ENCODE measurements around the gene TRIO.
"Not testable (repeated sequence)": the region's sequence is repeated elsewhere in the genome, so short reads cannot be mapped to it uniquely, and the experiment has no call there.

The TRIO gene

GRCh38 chr5:14415024-14415697 lies 272.0 kb downstream of the TRIO start:
- peak; percentile 35 to 38 for DNase-seq (ENCODE audit: low read depth in 2 of 2)

GRCh38 chr5:14415698-14416074 lies 272.5 kb downstream of the TRIO start:
- no peak for DNase-seq (ENCODE audit: low read depth in 2 of 2)

- no peak for DNase-seq (ENCODE audit: low read depth in 2 of 2)
Measured at GRCh38 chr5:14416621-14417275, 273.6 kb downstream of the TRIO start.

GRCh38 chr5:14417276-14417730 lies 274.2 kb downstream of the TRIO start:
- DNase-seq (ENCODE audit: low read depth in 2 of 2) = no peak

DNA sequence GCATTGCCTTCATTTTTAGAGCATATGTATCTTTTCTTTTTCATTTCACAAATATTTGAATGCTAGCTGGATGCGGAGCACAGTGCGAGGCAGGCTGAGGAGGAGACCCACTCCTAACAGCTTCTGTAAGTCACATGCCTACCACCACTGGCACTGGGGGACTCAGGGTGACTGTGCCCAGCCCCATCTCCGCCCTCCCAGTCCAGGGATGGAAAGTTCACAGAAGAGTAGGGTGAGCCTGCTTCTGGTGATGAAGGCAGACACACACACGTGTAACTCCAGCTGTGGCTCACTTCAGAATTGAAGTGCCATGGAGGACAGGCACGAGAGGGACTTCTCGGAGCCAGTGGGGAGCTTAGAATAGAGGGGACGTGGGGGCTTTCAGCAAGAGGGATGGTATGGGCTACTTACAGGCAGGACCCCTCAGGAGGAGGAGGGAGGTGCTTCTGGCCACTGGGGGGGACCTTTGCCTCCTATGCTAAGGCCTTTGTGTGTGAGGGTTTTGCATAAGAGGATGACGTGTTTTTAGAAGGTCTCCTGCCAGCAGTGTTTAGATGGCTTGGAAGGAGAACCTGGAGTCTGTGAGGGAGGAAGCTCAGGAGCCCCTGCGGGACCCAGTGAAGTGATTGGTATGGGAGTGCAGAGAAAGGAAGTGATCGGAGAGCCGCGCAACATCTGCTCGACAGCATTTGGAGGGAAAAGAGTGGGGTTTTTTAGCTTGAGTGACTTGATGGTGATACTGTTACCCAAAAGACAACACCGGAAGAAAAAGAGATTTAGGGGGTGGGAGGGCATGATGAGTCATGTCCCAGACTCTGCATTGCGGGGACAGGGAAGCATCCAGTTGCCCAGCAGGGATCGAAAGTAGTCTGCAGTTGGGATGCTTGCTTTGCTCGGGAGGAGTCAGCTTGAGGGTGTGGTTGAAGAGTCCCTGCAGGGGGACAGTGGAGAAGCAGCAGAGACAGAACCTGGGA lies 274.9 kb downstream of the TRIO start:
- DNase-seq (ENCODE audit: low read depth in 2 of 2) = no peak

- no peak for DNase-seq (ENCODE audit: low read depth in 2 of 2)
Measured at GRCh38 chr5:14419686-14420085, 276.5 kb downstream of the TRIO start.

- no peak for DNase-seq (ENCODE audit: low read depth in 2 of 2)
Measured at GRCh38 chr5:14420101-14420811, 277.1 kb downstream of the TRIO start.

GRCh38 chr5:14421851-14422250 lies 278.7 kb downstream of the TRIO start:
- DNase-seq (ENCODE audit: low read depth in 2 of 2) = no peak

GRCh38 chr5:14424011-14424685 lies 281.0 kb downstream of the TRIO start:
- peak; percentile 28 to 42 for DNase-seq (ENCODE audit: low read depth in 2 of 2)

GRCh38 chr5:14425559-14425958 lies 282.4 kb downstream of the TRIO start:
- no peak for DNase-seq (ENCODE audit: low read depth in 2 of 2)

GRCh38 chr5:14426521-14426920 lies 283.4 kb downstream of the TRIO start:
- no peak for DNase-seq (ENCODE audit: low read depth in 2 of 2)

GRCh38 chr5:14428302-14429081 lies 285.4 kb downstream of the TRIO start:
- DNase-seq (ENCODE audit: low read depth in 2 of 2) = no peak

- DNase-seq (ENCODE audit: low read depth in 2 of 2) = no peak
Measured at GRCh38 chr5:14429101-14430050, 286.2 kb downstream of the TRIO start.

GRCh38 chr5:14431534-14431933 lies 288.4 kb downstream of the TRIO start:
- no peak for DNase-seq (ENCODE audit: low read depth in 2 of 2)

DNA sequence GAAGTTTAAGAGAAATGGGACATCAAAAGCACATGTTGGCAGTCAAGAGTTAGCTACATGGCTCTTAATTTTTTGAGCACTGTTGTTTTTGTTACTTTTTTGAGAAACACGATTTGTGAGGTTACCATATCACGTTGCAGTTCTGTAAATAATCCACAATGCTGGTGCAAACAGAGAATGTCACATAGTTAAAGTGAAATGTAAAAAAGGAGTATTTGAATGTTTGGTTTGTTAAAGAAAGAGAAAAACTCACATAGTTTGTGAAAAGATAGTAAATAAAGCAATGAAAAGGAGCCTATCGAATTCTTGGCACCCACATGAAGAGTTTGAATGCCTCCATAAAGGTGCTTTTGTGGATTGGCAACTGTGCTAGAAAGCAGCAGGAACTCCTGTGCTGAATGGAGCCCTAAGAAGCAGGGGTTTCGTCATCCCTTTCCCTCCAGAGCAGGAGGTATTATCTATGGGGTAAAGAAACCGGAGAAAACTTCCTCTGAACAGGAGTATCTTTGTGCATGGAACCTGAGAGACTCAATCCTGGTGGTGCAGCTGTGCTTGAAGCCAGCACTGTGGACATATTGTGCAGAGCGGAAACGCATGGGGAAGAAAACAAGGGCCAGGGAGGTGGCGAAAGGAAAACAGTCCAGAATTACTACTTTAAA lies 289.9 kb downstream of the TRIO start:
- no peak for DNase-seq (ENCODE audit: low read depth in 2 of 2)

DNA sequence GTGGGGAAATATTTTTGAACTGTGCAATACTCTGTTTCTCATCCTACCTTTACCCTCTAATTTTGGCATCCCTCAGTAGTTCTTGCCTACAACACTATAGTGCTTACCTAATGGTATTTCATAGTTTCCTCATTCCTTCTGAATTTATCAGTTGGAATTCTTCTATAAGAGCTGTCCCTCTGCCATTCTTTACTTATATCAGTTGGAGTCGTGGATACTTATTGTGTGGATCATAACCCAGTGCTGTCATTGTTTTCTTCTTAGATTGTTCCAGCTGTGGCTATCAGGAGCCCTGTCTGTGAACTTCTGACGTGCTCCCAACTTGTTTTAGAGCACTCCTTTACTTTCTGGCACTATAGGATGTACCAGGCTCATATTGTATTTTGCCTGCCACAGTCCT lies 292.3 kb downstream of the TRIO start:
- DNase-seq (ENCODE audit: low read depth in 2 of 2) = no peak

- DNase-seq (ENCODE audit: low read depth in 2 of 2) = not testable (repeated sequence)
Measured at GRCh38 chr5:14436122-14436521, 293.0 kb downstream of the TRIO start.

DNA sequence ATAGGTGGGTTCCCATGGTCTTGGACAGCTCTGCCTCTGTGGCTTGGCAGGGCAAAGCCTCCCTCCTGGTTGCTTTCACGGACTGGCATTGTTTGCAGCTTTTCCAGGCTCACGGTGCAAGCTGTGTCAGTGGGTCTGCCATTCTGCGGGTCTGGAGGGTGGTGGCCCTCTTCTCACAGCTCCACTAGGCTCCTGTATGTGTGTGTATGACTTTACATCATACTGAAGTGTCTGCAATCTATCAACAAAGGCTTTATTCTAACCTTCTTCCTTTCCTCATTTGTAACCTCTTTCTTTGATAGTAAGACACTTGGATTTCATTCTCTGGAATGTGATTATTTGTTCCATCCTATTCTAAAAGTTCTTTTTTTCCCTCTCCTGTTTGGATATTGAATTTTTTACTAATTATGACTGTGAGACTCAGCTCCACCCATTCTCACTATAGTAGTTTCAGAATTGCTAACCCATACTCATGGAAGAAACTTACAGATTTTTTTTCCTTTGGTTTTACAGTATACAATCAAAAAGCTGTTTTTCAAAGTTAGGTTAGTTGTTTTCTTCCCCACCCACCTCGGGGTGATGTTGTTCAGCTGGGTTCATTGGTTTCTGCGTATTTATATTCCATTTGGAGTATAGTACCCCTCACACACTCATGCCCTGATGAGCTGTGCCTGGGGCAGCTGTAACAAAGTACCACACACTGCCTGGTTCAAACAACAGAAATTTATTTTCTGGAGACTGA lies 293.8 kb downstream of the TRIO start:
- DNase-seq (ENCODE audit: low read depth in 2 of 2) = no peak

All from stimulated activated CD8-positive, alpha-beta memory T cell treated with anti-CD3 and anti-CD28 coated beads, Interleukin-15, amount 100 ng/mL, for 48 hours (primary cell).